H1 (cell line): ENCODE data around the gene TRIM41. TPM values are rescaled to one million over a fixed set of nuclear protein-coding genes. Genes with fewer than 3 reads are reported as not detected.
A peak's percentile ranks its signal among the peaks of the same experiment; 100 is the strongest.

Experiments used
- BRCA1 ChIP-seq: IDR thresholded peaks from 2 replicates; pipeline ENCODE4 v1.6.1; 2012; ENCODE audit warnings: low read depth, low read length, improper control_type of control experiment
- CTBP2 ChIP-seq: IDR thresholded peaks from 2 replicates; pipeline ENCODE4 v1.7.0; 2011; ENCODE audit warnings: borderline replicate concordance, mild to moderate bottlenecking, moderate library complexity, mixed read lengths, low read length; ENCODE audit not compliant: insufficient read depth, insufficient read length
- FOSL1 ChIP-seq: IDR thresholded peaks from 2 replicates; pipeline ENCODE4 v1.6.1; 2011; ENCODE audit warnings: mild to moderate bottlenecking, low read depth, low read length, moderate library complexity; ENCODE audit not compliant: insufficient read depth
- RAD21 ChIP-seq, 2 experiments: IDR thresholded peaks in 1 of 2; conservative IDR thresholded peaks in 1 of 2; 2 replicates each; pipeline ENCODE4 v1.6.1; 2011; ENCODE audit warnings: low read depth in 2 of 2, low read length in 2 of 2, improper control_type of control experiment in 1 of 2, inconsistent platforms in 1 of 2, mild to moderate bottlenecking in 1 of 2, moderate library complexity in 1 of 2
- RBBP5 ChIP-seq: IDR thresholded peaks from 2 replicates; pipeline ENCODE4 v1.7.1; 2012; ENCODE audit warnings: low read depth, mild to moderate bottlenecking, inconsistent platforms, low read length, moderate library complexity, borderline replicate concordance
- SIRT6 ChIP-seq: IDR thresholded peaks from one replicate; pipeline ENCODE4 v1.7.1; 2012; ENCODE audit warnings: low read length, inconsistent platforms
- polyA plus RNA-seq, 7 experiments: library from polyadenylated mRNA; depleted of rRNA in 3 of 7; stranded (reverse) in 5 of 7; unstranded in 2 of 7; fragments of >200 nt in 5 of 7; fragments of 200-250 nt in 2 of 7; gene quantifications; 1 replicate in 5 of 7; 2 replicates in 1 of 7; 4 replicates in 1 of 7; pipeline versions ENCODE4 v1.2.1 to v1.2.3, GENCODE V29; 2011 to 2013; ENCODE audit warnings: missing spikeins in 2 of 7, mixed read lengths in 2 of 7
- total RNA-seq: library from RNA; stranded (reverse); fragmentation: NEBNext Ultra II Directional; extraction: Animal tissue kit (Norgen Biotek cat#: 25700); gene quantifications from 2 replicates; pipeline ENCODE4 v1.2.1, GENCODE V29; 2021
- TF ChIP-seq, protein P1 (sequence below): fragments of 300-600 bp; sonication (generic); IDR thresholded peaks from 2 replicates; pipeline ENCODE4 v1.7.1; 2012; ENCODE audit warnings: low read length, moderate library complexity, mild to moderate bottlenecking, inconsistent platforms; ENCODE audit not compliant: insufficient replicate concordance
- TF ChIP-seq, protein P2 (sequence below): IDR thresholded peaks from 2 replicates; pipeline ENCODE4 v1.6.1; 2012; ENCODE audit warnings: inconsistent platforms

Gene TRIM41
- total and polyA plus RNA-seq, 2 of the 8 experiments (the other 6 are each of a cell fraction or from before 2014, with no cell fraction given) = 12.9 to 21.6 TPM

- TF ChIP-seq, protein P1, sequence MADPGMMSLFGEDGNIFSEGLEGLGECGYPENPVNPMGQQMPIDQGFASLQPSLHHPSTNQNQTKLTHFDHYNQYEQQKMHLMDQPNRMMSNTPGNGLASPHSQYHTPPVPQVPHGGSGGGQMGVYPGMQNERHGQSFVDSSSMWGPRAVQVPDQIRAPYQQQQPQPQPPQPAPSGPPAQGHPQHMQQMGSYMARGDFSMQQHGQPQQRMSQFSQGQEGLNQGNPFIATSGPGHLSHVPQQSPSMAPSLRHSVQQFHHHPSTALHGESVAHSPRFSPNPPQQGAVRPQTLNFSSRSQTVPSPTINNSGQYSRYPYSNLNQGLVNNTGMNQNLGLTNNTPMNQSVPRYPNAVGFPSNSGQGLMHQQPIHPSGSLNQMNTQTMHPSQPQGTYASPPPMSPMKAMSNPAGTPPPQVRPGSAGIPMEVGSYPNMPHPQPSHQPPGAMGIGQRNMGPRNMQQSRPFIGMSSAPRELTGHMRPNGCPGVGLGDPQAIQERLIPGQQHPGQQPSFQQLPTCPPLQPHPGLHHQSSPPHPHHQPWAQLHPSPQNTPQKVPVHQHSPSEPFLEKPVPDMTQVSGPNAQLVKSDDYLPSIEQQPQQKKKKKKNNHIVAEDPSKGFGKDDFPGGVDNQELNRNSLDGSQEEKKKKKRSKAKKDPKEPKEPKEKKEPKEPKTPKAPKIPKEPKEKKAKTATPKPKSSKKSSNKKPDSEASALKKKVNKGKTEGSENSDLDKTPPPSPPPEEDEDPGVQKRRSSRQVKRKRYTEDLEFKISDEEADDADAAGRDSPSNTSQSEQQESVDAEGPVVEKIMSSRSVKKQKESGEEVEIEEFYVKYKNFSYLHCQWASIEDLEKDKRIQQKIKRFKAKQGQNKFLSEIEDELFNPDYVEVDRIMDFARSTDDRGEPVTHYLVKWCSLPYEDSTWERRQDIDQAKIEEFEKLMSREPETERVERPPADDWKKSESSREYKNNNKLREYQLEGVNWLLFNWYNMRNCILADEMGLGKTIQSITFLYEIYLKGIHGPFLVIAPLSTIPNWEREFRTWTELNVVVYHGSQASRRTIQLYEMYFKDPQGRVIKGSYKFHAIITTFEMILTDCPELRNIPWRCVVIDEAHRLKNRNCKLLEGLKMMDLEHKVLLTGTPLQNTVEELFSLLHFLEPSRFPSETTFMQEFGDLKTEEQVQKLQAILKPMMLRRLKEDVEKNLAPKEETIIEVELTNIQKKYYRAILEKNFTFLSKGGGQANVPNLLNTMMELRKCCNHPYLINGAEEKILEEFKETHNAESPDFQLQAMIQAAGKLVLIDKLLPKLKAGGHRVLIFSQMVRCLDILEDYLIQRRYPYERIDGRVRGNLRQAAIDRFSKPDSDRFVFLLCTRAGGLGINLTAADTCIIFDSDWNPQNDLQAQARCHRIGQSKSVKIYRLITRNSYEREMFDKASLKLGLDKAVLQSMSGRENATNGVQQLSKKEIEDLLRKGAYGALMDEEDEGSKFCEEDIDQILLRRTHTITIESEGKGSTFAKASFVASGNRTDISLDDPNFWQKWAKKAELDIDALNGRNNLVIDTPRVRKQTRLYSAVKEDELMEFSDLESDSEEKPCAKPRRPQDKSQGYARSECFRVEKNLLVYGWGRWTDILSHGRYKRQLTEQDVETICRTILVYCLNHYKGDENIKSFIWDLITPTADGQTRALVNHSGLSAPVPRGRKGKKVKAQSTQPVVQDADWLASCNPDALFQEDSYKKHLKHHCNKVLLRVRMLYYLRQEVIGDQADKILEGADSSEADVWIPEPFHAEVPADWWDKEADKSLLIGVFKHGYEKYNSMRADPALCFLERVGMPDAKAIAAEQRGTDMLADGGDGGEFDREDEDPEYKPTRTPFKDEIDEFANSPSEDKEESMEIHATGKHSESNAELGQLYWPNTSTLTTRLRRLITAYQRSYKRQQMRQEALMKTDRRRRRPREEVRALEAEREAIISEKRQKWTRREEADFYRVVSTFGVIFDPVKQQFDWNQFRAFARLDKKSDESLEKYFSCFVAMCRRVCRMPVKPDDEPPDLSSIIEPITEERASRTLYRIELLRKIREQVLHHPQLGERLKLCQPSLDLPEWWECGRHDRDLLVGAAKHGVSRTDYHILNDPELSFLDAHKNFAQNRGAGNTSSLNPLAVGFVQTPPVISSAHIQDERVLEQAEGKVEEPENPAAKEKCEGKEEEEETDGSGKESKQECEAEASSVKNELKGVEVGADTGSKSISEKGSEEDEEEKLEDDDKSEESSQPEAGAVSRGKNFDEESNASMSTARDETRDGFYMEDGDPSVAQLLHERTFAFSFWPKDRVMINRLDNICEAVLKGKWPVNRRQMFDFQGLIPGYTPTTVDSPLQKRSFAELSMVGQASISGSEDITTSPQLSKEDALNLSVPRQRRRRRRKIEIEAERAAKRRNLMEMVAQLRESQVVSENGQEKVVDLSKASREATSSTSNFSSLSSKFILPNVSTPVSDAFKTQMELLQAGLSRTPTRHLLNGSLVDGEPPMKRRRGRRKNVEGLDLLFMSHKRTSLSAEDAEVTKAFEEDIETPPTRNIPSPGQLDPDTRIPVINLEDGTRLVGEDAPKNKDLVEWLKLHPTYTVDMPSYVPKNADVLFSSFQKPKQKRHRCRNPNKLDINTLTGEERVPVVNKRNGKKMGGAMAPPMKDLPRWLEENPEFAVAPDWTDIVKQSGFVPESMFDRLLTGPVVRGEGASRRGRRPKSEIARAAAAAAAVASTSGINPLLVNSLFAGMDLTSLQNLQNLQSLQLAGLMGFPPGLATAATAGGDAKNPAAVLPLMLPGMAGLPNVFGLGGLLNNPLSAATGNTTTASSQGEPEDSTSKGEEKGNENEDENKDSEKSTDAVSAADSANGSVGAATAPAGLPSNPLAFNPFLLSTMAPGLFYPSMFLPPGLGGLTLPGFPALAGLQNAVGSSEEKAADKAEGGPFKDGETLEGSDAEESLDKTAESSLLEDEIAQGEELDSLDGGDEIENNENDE = no peak
- no peak for TF ChIP-seq SIRT6
- TF ChIP-seq FOSL1 = no peak
- TF ChIP-seq, protein P2, sequence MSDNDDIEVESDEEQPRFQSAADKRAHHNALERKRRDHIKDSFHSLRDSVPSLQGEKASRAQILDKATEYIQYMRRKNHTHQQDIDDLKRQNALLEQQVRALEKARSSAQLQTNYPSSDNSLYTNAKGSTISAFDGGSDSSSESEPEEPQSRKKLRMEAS = peak; percentile 88
- TF ChIP-seq RAD21 (IDR thresholded peaks at IDR 0.05 in 1 of 2, conservative IDR thresholded peaks at IDR 0.05 in 1 of 2; ENCODE audit: low read depth in 2 of 2, low read length in 2 of 2) = no peak; a peak in 1 of 4 replicates
- no peak; the same call in none of the 2 replicates for TF ChIP-seq RBBP5
- TF ChIP-seq CTBP2 = no peak
- no peak for TF ChIP-seq BRCA1
These were observed 37.7 kb downstream of the TRIM41 start, which contains the start of gene TRIM52 (continued) for GRCh38 chr5:181260720-181261319.
